NB4 (cell line): ENCODE data around the gene HS3ST5.

Experiments
- DNase-seq: peaks from one replicate; pipeline ENCODE4 v3.0.0; 2010; ENCODE audit warnings: low read depth
- H3K4me3 ChIP-seq: one replicate; pipeline ENCODE4 v1.5.1; 2011; ENCODE audit warnings: mild to moderate bottlenecking, low read depth, low read length, moderate library complexity
- CTCF ChIP-seq: IDR thresholded peaks from one replicate; pipeline ENCODE4 v1.5.1; 2012; ENCODE audit warnings: low read depth, low read length
- MAX ChIP-seq: IDR thresholded peaks from 2 replicates; pipeline ENCODE4 v1.6.1; 2011; ENCODE audit warnings: low read depth, low read length
- MYC ChIP-seq: IDR thresholded peaks from 2 replicates; pipeline ENCODE4 v1.6.1; 2011; ENCODE audit warnings: low read depth, low read length
- POLR2A ChIP-seq: IDR thresholded peaks from 2 replicates; pipeline ENCODE4 v1.6.1; 2011; ENCODE audit warnings: mild to moderate bottlenecking; ENCODE audit not compliant: insufficient read length; ENCODE audit errors: extremely low read depth

The HS3ST5 gene

GRCh38 chr6:114361036-114361435, 18.2 kb upstream of the HS3ST5 start:
- no peak for DNase-seq
- H3K4me3 ChIP-seq: no peak overlapping the region
- no peak for TF ChIP-seq POLR2A
- no peak for TF ChIP-seq MAX

- H3K4me3 ChIP-seq: no peak overlapping the region
- no peak for DNase-seq
- TF ChIP-seq MYC (no peak), POLR2A (no peak), CTCF (no peak), MAX (no peak)
These were observed 12.5 kb upstream of the HS3ST5 start for GRCh38 chr6:114355300-114355699.

- no peak overlapping the region for H3K4me3 ChIP-seq
- DNase-seq: no peak
- TF ChIP-seq POLR2A (no peak), MAX (no peak), CTCF (no peak), MYC (no peak)
These were observed 11.7 kb upstream of the HS3ST5 start for GRCh38 chr6:114354482-114354881.

- TF ChIP-seq MAX: no peak
- no peak for TF ChIP-seq MYC
- TF ChIP-seq CTCF: no peak
- no peak for TF ChIP-seq POLR2A
- H3K4me3 ChIP-seq: no peak overlapping the region
- peak; percentile 33 for DNase-seq
These were observed 3.6 kb upstream of the HS3ST5 start for GRCh38 chr6:114346451-114346850.

- DNase-seq: no peak
- TF ChIP-seq MAX (no peak), CTCF (no peak), POLR2A (no peak), MYC (no peak)
- H3K4me3 ChIP-seq: no peak overlapping the region
These were observed 2.1 kb upstream of the HS3ST5 start for GRCh38 chr6:114344971-114345275.

- no peak overlapping the region for H3K4me3 ChIP-seq
- DNase-seq: no peak
- TF ChIP-seq MYC (no peak), CTCF (no peak), MAX (no peak)
These were observed 1.6 kb upstream of the HS3ST5 start for GRCh38 chr6:114344246-114344970.
